Metanephros (tissue), 1 donor: ENCODE data around the gene GON7. TPM values are rescaled to one million over a fixed set of nuclear protein-coding genes. Genes with fewer than 3 reads are reported as not detected.

Experiments used
- total RNA-seq: library from RNA; depleted of rRNA; stranded (reverse); fragments of >200 nt; gene quantifications from one replicate; pipeline ENCODE4 v1.2.3, GENCODE V29; 2014

The GON7 gene, protein sequence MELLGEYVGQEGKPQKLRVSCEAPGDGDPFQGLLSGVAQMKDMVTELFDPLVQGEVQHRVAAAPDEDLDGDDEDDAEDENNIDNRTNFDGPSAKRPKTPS
- total RNA-seq, result 16.0 TPM

DNA sequence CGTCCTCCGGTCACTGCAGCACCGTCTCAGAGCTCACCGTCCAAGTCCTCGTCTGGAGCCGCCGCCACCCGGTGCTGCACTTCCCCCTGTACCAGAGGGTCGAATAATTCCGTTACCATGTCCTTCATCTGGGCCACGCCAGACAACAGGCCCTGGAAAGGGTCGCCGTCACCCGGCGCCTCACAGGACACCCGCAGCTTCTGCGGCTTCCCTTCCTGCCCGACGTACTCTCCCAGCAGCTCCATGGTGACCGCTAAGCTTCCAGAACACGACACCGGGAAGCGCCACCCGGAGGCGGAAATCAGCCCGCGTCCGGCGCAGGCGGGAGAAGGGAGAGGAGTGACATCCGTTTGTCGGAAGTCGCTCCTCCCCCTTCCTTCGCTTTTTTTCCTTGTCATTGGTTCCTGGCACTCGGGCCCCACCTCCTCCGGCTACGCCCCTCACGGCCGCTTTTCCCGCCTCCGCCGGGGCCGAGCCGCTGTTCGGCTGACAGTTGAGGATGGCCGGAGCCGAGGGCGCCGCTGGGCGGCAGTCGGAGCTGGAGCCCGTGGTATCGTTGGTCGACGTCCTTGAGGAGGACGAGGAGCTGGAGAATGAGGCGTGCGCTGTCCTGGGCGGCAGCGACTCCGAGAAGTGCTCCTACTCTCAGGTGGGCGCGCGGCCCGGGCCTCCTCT lies at the start of gene GON7, which contains the start of gene UBR7:
TSS of gene GON7 (minus strand) at position 273 of the 675 bp plus-strand sequence. CDS start at position 245, 28 bp downstream.
TSS of gene UBR7 (plus strand) at position 464 of the 675 bp plus-strand sequence. CDS start at position 500, 36 bp downstream.

DNA sequence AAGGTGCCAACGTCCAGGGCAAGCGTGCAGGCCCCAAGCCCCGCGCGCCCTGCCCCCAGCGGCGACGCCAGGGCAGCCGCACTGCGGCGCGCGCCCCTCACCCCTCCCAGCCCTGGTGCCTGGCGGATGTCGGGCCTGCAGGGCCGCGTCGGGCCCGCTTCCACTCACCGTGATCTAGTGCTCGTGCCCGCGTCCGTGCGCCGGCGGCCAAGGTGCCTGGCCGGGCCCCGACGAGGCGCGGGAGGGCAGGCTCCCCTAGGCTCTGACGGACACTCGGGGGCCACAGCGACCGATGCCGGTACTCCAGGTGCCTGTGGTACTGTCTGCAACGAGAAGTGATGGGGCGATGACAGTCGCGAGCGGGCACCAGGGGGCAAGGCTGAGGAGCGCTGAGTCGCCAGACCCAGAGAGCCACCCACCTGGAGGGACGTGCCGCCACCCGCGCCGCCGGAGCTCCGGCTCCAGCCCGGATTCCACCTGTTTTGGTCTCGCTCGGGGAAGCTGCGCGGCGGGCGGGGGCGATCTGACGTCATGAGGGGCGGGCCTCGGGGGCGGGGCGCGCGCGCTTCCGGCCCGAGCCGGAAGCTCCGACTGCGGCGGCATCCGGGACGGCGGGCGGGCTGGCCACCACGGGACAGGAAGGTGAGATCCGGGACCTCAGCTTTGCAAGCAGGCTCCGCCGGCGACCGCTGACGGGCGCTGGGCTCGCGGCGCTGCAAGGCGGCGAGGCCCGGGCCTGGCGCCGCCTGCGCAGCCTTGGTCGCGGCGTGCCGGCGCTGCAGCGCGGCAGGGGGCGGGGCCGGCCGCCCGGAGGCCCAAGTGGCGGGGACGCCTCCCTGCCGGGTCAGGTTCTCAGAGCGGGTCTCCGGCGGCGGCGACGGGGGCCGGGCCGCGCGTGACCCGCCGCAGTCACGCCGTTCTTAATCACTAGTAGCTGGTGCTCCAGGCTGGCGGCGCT lies 22.2 kb downstream of the GON7 start, which contains the start of the genes LYSET and MOAP1:
TSS of gene LYSET (plus strand) at position 927 of the 958 bp plus-strand sequence. CDS start 89 bp downstream, outside the sequence.
TSS of gene MOAP1 (minus strand) at position 507 of the 958 bp plus-strand sequence. CDS start 655 bp downstream, outside the sequence.

Other genes starting within 250 kb of the GON7 start
- gene ITPK1, start 91.1 kb downstream of the GON7 start, total RNA-seq, result 21.8 TPM
- 52.5 TPM for gene MOAP1, start 22.2 kb downstream of the GON7 start, total RNA-seq
- 13.0 TPM for gene LYSET, start 21.7 kb downstream of the GON7 start, total RNA-seq
- gene UBR7, start 191 bp upstream of the GON7 start, total RNA-seq, result 53.4 TPM
- 51.7 TPM for gene BTBD7, start 126.0 kb upstream of the GON7 start, total RNA-seq
- not detected for gene COX8C, start 140.1 kb upstream of the GON7 start, total RNA-seq
- 1.1 TPM for gene UNC79, start 223.9 kb upstream of the GON7 start, total RNA-seq